Head of caudate nucleus (tissue), 42 donors: ENCODE results near the gene METAP1D.
"Not testable (repeated sequence)": the region's sequence is repeated elsewhere in the genome, so short reads cannot be mapped to it uniquely, and the experiment has no call there.

Source experiments
- DNase-seq, 42 donors: peaks; one replicate each; pipeline versions ENCODE4 v3.0.0 to v3.0.0-alpha.2; 2020 to 2021; ENCODE audit warnings: mixed read lengths in 7 of 42
- intact Hi-C: fragments of 100-400 bp; cut with DNase I; formaldehyde crosslinking; loops from one replicate; pipeline ENCODE4 v1.15.0; 2022

The METAP1D gene

DNA sequence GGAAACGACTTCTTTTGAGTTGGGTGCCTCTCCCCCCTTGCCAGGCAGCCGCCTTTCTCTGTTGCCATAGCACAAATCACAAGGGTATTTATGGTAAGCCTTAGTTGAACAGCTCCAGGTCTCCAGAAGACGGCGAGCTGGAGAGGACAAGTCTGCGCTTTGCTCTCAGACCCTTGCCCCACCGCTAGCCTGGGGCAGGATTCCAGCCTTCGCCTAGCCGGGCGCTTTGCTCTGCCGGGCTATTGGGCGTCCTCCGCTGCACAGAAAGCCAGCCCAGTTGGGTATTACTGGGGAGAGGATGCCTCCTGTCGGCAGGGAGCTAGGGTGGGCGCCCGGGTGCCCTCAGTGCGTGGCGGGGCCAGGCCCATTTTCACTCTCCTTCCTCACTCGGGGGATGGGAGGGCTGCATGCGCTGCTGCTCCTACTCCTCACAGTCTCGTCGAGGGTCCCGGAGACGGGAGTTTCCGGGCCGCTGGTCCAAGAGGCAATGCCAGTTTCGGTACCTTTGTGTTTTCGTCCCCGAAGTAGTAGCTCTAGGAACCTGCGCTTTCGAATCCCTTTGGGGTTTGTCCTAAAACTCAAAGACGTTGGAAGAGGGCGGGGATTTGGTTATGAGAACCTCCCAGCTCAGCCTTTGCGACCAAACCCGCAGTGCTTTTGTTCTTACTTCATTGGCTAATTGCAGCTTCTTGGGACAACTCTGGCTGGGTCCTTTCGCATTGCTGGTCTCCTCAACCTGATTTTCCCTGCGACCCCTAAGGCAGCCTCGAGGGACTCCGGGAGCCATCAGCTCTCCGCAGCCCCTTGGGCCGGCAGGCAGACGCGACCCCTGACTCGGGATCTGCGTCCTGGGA lies 106.6 kb downstream of the METAP1D start:
- DNase-seq: peak in 3 of 42 donors; percentile 24 to 67 (median 34)
- intact Hi-C loops: loop anchor here (10.0 kb wide), 5 partner anchors 112 to 512 kb away; partner anchors contain the start of genes HAT1 and METAP1D

DNA sequence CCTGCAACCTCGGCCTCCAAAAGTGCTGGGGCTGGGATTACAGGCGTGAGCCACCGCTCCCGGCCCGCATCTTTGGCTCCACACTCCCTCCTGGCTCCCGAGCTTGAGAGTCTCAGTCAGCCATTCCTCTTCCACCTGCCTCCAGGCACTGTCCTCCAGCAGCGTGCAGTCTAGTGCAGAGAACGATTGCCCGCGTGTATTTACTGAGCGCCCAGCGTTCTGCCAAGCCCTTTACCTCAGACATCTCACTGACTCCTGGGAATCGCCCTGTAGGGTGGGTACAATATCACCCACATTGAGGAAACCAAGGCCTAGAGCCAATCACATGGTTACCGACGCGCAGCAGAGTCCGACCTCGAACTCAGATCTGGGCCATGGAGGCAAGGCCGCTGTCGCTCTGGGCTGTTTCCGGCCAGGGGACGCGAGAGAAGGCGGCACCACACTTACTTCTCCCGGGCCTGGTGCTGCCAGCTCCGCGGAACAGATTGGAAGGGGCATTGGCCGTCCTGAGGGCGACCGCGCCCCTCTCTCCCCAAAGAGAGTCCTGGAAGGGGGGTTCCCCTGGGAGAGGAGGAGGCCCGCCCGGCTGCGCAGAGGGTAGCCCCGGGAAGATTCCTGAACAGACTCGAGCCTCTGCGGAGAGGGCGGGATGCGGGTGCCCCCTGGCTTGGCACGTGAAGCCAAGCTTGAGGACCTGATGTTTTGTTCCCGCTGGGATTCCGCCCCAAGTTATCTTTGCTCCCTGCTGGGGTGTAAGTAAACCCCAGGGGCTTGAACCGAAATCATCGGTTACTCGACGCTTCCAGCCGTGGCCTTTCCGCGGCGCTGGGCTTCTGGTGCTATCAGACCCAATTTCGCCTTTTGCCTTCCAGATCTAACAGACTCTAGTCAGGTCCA lies 108.2 kb downstream of the METAP1D start:
- DNase-seq: no peak
- intact Hi-C loops: loop anchor here (10.0 kb wide), 5 partner anchors 113 to 513 kb away; partner anchors contain the start of genes HAT1 and METAP1D

DNA sequence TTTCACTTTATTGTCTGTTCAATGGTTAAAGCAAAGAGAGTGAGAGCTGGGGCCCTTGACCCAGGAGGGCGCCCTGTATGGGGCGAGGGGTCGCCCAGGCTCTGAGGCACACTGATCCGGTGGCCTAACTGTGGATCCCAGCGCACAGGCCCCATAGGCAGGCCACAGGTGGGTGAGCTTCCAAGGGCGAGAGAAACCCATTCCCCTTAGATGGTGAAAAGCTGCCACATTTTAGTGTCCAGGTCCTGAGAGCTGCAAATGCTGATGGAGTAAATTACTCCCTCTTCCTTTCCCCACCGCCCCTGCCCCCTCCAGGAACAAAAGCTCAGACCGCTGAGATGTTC lies 108.8 kb downstream of the METAP1D start:
- no peak for DNase-seq
- intact Hi-C loops: loop anchor here (10.0 kb wide), 5 partner anchors 114 to 514 kb away; partner anchors contain the start of genes HAT1 and METAP1D

DNA sequence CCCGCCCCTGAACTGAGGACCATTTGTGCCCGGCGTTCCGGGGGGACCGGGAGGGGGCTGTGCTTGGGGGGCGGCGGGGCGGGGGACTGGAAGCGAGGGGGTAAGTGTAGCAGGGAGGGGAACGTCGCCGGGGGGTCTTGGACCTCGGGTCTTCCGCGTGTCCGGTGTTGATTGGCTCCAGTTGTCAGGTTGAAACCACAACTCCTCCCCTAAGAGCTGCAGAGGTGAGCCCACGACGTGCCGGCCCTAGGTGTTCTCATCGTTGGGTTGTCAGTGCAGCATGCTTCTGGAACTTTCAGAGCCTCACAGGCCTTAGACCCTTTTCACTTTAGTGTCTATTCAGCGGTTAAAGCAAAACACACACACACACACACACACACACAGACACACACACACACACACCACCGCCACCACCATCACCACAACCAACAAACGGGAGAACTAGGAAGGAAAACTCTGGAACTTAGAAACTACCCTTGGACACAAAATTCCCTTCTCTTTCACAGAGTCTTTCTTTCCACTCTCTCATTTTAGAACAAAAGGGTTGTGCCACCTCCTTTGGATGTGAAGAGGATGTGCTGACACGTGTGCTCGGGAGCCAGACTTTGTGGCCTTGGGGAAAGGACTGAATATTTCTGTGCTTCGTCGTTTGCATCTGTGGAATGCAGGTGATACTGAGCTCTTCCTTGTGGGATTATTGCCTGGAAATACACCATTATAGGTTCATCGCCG lies 109.7 kb downstream of the METAP1D start:
- intact Hi-C loops: loop anchor here (10.0 kb wide), 5 partner anchors 115 to 515 kb away; partner anchors contain the start of genes HAT1 and METAP1D
- DNase-seq: no peak

DNA sequence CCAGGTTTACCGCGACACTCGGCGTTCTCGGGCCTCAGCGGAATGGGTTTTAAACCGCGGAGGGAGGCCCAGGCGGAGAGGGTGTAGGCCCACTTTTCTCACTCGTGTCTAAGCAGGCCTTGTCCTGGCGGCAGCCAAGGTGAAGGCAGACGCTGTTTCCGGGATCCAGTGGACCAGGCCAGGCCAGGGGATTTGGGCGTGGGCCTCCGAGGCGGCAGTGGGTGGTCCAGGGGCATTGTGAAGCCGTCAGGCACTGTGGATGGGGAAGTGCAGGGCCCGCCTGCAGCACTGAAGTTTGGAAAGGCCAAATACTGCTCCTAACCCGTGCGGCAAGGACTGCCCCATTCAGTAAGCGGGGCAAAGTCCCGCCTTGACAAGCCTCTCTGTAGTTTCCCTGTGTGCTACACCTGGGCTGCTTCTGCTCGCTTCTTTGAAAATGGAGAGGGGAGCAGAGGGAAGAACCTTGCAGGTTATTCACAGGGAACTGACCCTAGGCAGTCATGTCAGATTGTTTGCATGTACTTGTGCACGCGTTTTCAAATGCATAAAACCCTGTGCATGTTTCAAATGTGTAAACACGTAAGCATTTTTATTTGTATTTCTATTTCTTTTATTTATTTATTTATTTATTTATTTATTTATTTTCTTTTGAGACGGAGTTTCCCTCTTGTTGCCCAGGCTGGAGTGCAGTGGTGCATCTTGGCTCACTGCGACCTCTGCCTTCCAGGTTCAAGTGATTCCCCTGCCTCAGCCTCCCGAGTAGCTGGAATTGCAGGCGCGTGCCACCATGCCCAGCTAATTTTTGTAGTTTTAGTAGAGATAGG lies 110.4 kb downstream of the METAP1D start:
- intact Hi-C loops: loop anchor here (10.0 kb wide), 5 partner anchors 115 to 515 kb away; partner anchors contain the start of genes HAT1 and METAP1D
- DNase-seq: no peak

DNA sequence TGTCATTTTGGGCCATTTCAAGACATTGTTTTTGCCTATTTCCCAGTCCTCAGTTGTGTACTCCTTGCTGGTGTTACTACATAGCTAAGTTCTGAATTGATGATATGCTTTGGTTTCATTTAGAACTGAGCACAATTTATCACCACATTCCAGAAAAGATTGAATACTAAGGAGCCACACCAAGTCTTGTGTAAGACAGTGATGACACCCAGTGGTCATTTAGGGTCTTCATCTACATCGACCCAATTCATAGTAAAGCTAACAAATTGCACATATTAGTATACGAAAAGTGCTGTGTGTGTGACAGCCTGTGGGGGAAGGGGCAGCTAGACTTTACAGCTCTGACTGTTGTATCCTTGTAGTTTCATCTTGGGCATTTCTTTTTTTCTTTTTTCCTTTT lies 113.9 kb downstream of the METAP1D start:
- no peak for DNase-seq
- intact Hi-C loops: no loop called here

DNA sequence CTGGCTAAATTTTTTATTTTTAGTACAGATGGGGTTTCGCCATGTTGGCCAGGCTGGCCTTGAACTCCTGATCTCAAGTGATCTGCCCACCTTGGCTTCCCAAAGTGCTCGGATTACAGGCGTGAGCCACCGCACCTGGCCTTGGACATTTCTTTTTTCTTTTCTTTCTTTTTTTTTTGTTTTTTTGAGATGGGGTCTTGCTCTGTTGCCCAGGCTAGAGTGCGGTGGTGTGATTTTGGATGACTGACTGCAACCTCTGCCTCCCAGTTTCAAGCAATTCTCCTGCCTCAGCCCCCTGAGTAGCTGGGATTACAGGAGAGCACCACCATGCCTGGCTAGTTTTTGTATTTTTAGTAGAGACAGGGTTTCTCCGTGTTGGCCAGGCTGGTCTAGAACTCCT lies 114.4 kb downstream of the METAP1D start:
- intact Hi-C loops: not testable (repeated sequence)

DNA sequence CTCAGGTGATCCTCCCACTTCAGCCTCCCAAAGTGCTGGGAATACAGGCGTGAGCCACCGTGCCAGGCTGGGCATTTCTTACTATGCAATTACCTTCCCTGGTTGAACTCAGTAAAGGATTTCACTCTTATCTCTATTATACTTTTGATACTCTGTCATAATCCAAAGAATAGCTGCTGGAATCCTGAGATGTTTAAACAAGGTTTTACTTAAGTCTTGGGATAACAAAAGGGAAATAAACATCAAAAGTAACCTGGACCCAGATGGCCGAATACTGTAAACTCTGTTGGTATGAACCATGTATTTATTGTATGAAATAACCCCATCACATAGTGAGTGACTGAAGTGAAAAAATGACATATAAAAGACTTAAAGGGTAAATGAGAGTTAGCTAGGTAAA lies 114.8 kb downstream of the METAP1D start:
- no peak for DNase-seq
- intact Hi-C loops: no loop called here

More for the DNA sequence above, 114.4 kb downstream of the METAP1D start:
- DNase-seq: not testable (repeated sequence)

DNA sequence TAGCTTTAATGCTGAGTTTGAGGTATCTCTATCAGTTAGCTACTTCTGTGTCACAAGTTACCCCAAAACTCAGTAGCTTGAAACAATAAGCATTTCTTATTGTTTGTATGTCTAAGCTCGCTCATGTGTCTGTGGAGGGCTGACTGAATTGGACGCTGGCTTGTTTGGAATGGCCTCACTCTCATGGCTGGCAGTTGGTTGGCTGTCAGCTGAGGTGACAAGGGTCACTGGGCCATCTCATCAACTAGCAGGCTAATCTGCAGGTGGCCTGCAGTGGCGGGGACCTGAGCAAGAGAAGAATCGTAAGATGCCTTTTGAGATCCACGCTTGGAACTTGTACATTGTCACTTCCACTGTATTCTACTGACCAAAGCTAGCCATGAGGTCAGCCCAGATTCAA lies 116.4 kb downstream of the METAP1D start:
- intact Hi-C loops: no loop called here
- no peak for DNase-seq

DNA sequence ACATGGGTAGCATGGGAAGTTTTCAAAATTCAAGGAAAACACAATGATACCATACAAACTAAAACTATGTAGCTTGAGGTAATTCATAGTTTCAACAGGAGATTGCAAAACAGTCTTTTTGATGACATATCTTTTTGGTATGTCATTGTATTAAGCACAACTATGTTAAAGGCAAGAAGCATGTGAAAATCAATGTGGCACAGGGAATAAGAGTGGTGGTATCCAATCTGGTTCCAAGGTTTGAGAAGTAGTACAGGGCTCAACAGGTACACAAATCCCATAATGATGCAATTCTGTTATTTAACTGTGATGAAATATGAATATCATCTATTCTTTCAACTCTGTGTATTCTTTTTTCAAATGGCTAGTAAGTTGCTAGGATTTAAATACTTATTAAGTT lies 119.3 kb downstream of the METAP1D start:
- no peak for DNase-seq
- intact Hi-C loops: no loop called here

DNA sequence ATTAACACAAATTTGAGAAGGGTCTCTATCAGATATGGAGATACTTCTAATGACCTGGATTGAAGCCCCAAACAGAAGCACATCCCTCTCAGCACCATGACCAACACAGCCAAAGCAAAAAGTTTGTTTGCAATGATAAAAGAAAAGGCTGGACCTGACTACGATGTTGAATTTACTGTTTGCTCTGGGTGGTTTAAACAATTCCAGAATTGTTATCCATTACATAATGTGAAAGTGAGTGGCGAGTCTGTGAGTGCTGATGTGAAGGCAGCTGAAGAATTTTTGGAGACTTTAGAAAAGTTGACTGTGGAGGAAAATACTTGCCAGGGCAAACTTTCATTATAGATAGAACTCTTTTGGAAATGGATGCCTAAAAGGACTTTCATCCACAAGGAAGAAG lies 120.4 kb downstream of the METAP1D start:
- intact Hi-C loops: no loop called here
- DNase-seq: no peak

DNA sequence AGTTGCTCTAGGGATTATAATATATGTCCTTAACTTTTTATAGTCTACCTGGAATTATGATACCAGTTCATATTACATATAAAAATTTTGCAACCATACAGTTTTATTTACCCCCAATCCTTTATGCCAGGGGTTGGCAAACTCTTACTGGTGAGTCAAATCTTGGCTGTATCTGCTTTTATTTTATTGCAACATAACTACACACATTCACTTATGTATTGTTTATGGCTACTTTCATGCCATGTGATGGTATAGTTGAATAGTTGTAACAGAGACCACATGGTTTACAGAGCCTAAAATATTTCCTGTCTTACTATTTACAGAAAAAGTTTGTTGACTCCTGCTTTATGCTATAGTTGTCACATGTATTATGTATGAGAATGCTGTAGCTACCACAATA lies 128.7 kb downstream of the METAP1D start:
- intact Hi-C loops: no loop called here
- no peak for DNase-seq

DNA sequence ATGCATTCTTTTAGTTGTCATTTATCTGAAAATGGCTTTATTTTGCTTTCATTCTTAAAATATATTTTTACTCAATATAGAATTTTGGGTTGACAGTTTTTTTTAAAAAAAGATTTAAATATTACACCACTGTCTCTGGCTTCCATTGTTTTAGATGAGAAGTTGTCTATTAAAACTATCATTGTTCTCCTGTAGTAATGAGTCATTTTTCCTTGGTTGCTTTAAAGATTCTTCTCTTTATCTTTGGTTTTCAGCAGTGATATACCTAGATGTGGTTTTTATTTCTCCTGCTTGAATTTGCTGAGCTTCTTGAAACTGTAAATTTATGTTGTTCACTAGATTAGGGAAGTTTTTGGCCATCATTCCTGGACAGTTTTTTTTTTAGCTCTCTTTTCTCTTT lies 129.7 kb downstream of the METAP1D start:
- DNase-seq: no peak
- intact Hi-C loops: no loop called here
